ENCODE data around the gene CYB5B. TPM values are rescaled to one million over a fixed set of nuclear protein-coding genes. Genes with fewer than 3 reads are reported as not detected.
A peak's percentile ranks its signal among the peaks of the same experiment; 100 is the strongest.

The CYB5B gene
- total RNA-seq, 1 experiment from 2014 or later: 355 TPM

DNA sequence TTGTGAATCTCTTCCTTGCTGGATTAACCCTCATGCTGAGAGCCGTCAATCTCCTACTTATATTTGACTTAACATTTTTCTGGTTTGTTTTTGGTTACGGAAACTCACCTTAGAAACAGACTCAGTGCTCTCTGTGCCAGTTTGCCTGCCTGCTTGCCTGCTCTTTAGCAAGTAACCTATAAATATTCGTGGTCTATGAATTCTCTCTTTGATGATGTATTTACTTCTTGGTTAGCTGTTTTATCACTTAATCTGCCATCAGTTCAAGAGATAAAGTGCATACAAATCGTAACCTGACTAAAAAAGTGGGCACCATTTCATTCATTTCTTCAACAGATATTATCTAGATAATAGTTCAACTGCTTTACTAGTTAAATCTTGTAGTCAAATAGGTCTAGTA lies 26.7 kb downstream of the CYB5B start:
- no peaks in the 10 kb centered on the region for H3K9me3 ChIP-seq
- H3K36me3 ChIP-seq (ENCODE audit: control insufficient read depth, insufficient read depth, low read length): no peaks in the 10 kb centered on the region
- ChIA-PET CTCF (no interaction called here), POLR2A (no interaction called here)
- no peaks in the 10 kb centered on the region for H3K9me3 Mint-ChIP-seq (ENCODE audit: unreplicated experiment)
- TF ChIP-seq, protein P1, sequence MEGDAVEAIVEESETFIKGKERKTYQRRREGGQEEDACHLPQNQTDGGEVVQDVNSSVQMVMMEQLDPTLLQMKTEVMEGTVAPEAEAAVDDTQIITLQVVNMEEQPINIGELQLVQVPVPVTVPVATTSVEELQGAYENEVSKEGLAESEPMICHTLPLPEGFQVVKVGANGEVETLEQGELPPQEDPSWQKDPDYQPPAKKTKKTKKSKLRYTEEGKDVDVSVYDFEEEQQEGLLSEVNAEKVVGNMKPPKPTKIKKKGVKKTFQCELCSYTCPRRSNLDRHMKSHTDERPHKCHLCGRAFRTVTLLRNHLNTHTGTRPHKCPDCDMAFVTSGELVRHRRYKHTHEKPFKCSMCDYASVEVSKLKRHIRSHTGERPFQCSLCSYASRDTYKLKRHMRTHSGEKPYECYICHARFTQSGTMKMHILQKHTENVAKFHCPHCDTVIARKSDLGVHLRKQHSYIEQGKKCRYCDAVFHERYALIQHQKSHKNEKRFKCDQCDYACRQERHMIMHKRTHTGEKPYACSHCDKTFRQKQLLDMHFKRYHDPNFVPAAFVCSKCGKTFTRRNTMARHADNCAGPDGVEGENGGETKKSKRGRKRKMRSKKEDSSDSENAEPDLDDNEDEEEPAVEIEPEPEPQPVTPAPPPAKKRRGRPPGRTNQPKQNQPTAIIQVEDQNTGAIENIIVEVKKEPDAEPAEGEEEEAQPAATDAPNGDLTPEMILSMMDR (IDR thresholded peaks at IDR 0.05; ENCODE audit: insufficient read depth in 1 of 2, low read depth in 1 of 2, low read length in 1 of 2, severe bottlenecking in 1 of 2, unreplicated experiment in 1 of 2): no peak
- intact Hi-C loops (cut with micrococcal nuclease; ENCODE audit: unreplicated experiment): no loop called here
- H3K4me1 Mint-ChIP-seq (ENCODE audit: low read depth, unreplicated experiment): peaks cover 21% of the 10 kb centered on the region
- no peak overlapping the region for H3K27ac Mint-ChIP-seq (ENCODE audit: unreplicated experiment)
- no peaks in the 10 kb centered on the region for H3K27me3 ChIP-seq (replicated peaks; ENCODE audit: control insufficient read depth, insufficient read depth, low read length)
- H3K4me1 ChIP-seq: peaks cover 10% of the 10 kb centered on the region
- DNase-seq: no peak
- no peak overlapping the region for H3K4me3 Mint-ChIP-seq (ENCODE audit: unreplicated experiment)
- BruUV-seq (replicated peaks): TSS peak; percentile 13
- peaks cover 98% of the 10 kb centered on the region for H3K36me3 Mint-ChIP-seq (ENCODE audit: insufficient read depth, unreplicated experiment)
- no peak overlapping the region for H3K4me3 ChIP-seq (ENCODE audit: low read depth, low read length)
- H3K27me3 Mint-ChIP-seq (ENCODE audit: insufficient read depth, unreplicated experiment): no peaks in the 10 kb centered on the region

- intact Hi-C loops (cut with micrococcal nuclease; ENCODE audit: unreplicated experiment): no loop called here
- Mint-ChIP-seq H3K27ac (ENCODE audit: unreplicated experiment) (no peak overlapping the region), H3K4me3 (ENCODE audit: unreplicated experiment) (no peak overlapping the region), H3K27me3 (ENCODE audit: insufficient read depth, unreplicated experiment) (no peaks in the 10 kb centered on the region), H3K36me3 (ENCODE audit: insufficient read depth, unreplicated experiment) (peaks cover 92% of the 10 kb centered on the region), H3K9me3 (ENCODE audit: unreplicated experiment) (no peaks in the 10 kb centered on the region), H3K4me1 (ENCODE audit: low read depth, unreplicated experiment) (peaks cover 14% of the 10 kb centered on the region)
- TF ChIP-seq, protein P1 (IDR thresholded peaks at IDR 0.05; ENCODE audit: insufficient read depth in 1 of 2, low read depth in 1 of 2, low read length in 1 of 2, severe bottlenecking in 1 of 2, unreplicated experiment in 1 of 2): no peak
- Histone ChIP-seq H3K27me3 (replicated peaks; ENCODE audit: control insufficient read depth, insufficient read depth, low read length) (no peaks in the 10 kb centered on the region), H3K9me3 (no peaks in the 10 kb centered on the region), H3K4me3 (ENCODE audit: low read depth, low read length) (no peak overlapping the region), H3K36me3 (ENCODE audit: control insufficient read depth, insufficient read depth, low read length) (no peaks in the 10 kb centered on the region), H3K4me1 (no peaks in the 10 kb centered on the region; the same call in 1 of the 2 replicates)
- BruUV-seq (replicated peaks): no TSS peak
- POLR2A ChIA-PET: no interaction called here
- DNase-seq: no peak
- CTCF ChIA-PET: no interaction called here
Measured at GRCh38 chr16:69453936-69454335, 29.5 kb downstream of the CYB5B start.

- CTCF ChIA-PET: interaction anchor here (1.2 kb wide), 1 partner anchor 67 kb away, joined by 3 read pairs; no protein-coding TSS in a partner anchor
Measured at GRCh38 chr16:69463876-69464275, 39.5 kb downstream of the CYB5B start.

More at GRCh38 chr16:69463876-69464275, 39.5 kb downstream of the CYB5B start:
- no peaks in the 10 kb centered on the region for H3K9me3 ChIP-seq
- TF ChIP-seq, protein P1 (IDR thresholded peaks at IDR 0.05; ENCODE audit: insufficient read depth in 1 of 2, low read depth in 1 of 2, low read length in 1 of 2, severe bottlenecking in 1 of 2, unreplicated experiment in 1 of 2): no peak
- no TSS peak for BruUV-seq (replicated peaks)
- peak overlapping the region; percentile 76 for H3K27ac Mint-ChIP-seq (ENCODE audit: unreplicated experiment)
- no peak for DNase-seq
- peak overlapping the region; percentile 57 for H3K4me3 Mint-ChIP-seq (ENCODE audit: unreplicated experiment)
- no peaks in the 10 kb centered on the region for H3K27me3 ChIP-seq (replicated peaks; ENCODE audit: control insufficient read depth, insufficient read depth, low read length)
- no peaks in the 10 kb centered on the region for H3K27me3 Mint-ChIP-seq (ENCODE audit: insufficient read depth, unreplicated experiment)
- intact Hi-C loops (cut with micrococcal nuclease; ENCODE audit: unreplicated experiment): loop anchor here (2.0 kb wide), 2 partner anchors 19 to 103 kb away; no protein-coding TSS in a partner anchor
- peaks cover 50% of the 10 kb centered on the region for H3K4me1 ChIP-seq
- peaks cover 51% of the 10 kb centered on the region for H3K4me1 Mint-ChIP-seq (ENCODE audit: low read depth, unreplicated experiment)
- H3K36me3 ChIP-seq (ENCODE audit: control insufficient read depth, insufficient read depth, low read length): peaks cover 4% of the 10 kb centered on the region
- POLR2A ChIA-PET: interaction anchor here (0.6 kb wide), 1 partner anchor 20 kb away, joined by 3 read pairs; no protein-coding TSS in a partner anchor
- H3K36me3 Mint-ChIP-seq (ENCODE audit: insufficient read depth, unreplicated experiment): peaks cover 86% of the 10 kb centered on the region
- no peak overlapping the region for H3K4me3 ChIP-seq (ENCODE audit: low read depth, low read length)
- no peaks in the 10 kb centered on the region for H3K9me3 Mint-ChIP-seq (ENCODE audit: unreplicated experiment)
